AG20443 (cell line): Measurements from ENCODE around the gene PCSK7.

Experiments used
- DNase-seq: peaks from one replicate; pipeline ENCODE4 v3.0.0; 2012; ENCODE audit warnings: low spot score, mixed read lengths

PCSK7 gene

GRCh38 chr11:117154468-117154867 lies 77.4 kb downstream of the PCSK7 start:
- no peak for DNase-seq
